Measurements from ENCODE around the gene ANKRD13D. TPM values are rescaled to one million over a fixed set of nuclear protein-coding genes. Genes with fewer than 3 reads are reported as not detected.
A peak's percentile ranks its signal among the peaks of the same experiment; 100 is the strongest.

The ANKRD13D gene
- total RNA-seq, 1 donor from 2014 or later: 76.0 TPM

- no peaks in the 10 kb centered on the region for H3K27me3 Mint-ChIP-seq
- H3K4me1 Mint-ChIP-seq (ENCODE audit: low read depth): peaks cover 6% of the 10 kb centered on the region
- H3K4me3 Mint-ChIP-seq (ENCODE audit: low read depth): no peak overlapping the region
- H3K27ac Mint-ChIP-seq: peak overlapping the region; percentile 35
- H3K36me3 Mint-ChIP-seq (ENCODE audit: insufficient read depth): peaks cover 4% of the 10 kb centered on the region
- TF ChIP-seq, protein P1, sequence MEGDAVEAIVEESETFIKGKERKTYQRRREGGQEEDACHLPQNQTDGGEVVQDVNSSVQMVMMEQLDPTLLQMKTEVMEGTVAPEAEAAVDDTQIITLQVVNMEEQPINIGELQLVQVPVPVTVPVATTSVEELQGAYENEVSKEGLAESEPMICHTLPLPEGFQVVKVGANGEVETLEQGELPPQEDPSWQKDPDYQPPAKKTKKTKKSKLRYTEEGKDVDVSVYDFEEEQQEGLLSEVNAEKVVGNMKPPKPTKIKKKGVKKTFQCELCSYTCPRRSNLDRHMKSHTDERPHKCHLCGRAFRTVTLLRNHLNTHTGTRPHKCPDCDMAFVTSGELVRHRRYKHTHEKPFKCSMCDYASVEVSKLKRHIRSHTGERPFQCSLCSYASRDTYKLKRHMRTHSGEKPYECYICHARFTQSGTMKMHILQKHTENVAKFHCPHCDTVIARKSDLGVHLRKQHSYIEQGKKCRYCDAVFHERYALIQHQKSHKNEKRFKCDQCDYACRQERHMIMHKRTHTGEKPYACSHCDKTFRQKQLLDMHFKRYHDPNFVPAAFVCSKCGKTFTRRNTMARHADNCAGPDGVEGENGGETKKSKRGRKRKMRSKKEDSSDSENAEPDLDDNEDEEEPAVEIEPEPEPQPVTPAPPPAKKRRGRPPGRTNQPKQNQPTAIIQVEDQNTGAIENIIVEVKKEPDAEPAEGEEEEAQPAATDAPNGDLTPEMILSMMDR (IDR thresholded peaks at IDR 0.05; ENCODE audit: unreplicated experiment): no peak
- H3K9me3 Mint-ChIP-seq (ENCODE audit: low read depth): no peaks in the 10 kb centered on the region
- DNase-seq (ENCODE audit: low spot score, unreplicated experiment): no peak
Observed at GRCh38 chr11:67323526-67323925, 34.4 kb downstream of the ANKRD13D start.

GRCh38 chr11:67332081-67332691 lies 43.1 kb downstream of the ANKRD13D start:
- DNase-seq (ENCODE audit: low spot score, unreplicated experiment): no peak
- Mint-ChIP-seq H3K27ac (no peak overlapping the region), H3K9me3 (ENCODE audit: low read depth) (no peaks in the 10 kb centered on the region), H3K36me3 (ENCODE audit: insufficient read depth) (peaks cover 9% of the 10 kb centered on the region), H3K27me3 (no peaks in the 10 kb centered on the region), H3K4me3 (ENCODE audit: low read depth) (no peak overlapping the region), H3K4me1 (ENCODE audit: low read depth) (no peaks in the 10 kb centered on the region)
- TF ChIP-seq, protein P1 (IDR thresholded peaks at IDR 0.05; ENCODE audit: unreplicated experiment): no peak

DNA sequence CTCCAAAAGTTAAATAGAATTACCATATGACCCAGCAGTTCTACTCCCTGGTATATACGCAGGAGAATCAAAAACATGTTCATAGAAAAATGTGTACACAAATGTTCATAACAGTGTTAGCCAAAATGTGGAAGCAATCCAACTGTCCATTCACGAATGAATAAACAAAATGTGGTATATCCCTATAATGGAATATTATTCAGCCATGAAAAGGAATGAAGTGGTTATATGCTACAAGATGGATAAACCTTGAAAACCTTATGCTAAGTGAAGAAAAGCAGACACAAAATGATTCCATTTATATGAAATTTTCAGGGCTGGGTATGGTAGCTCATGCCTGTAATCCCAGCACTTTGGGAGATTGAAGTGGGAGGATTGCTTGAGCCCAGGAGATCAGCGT lies 48.2 kb downstream of the ANKRD13D start:
- peaks cover 7% of the 10 kb centered on the region for H3K36me3 Mint-ChIP-seq (ENCODE audit: insufficient read depth)
- H3K27me3 Mint-ChIP-seq: no peaks in the 10 kb centered on the region
- H3K9me3 Mint-ChIP-seq (ENCODE audit: low read depth): no peaks in the 10 kb centered on the region
- TF ChIP-seq, protein P1 (IDR thresholded peaks at IDR 0.05; ENCODE audit: unreplicated experiment): no peak
- no peak for DNase-seq (ENCODE audit: low spot score, unreplicated experiment)
- H3K27ac Mint-ChIP-seq: no peak overlapping the region
- no peaks in the 10 kb centered on the region for H3K4me1 Mint-ChIP-seq (ENCODE audit: low read depth)
- H3K4me3 Mint-ChIP-seq (ENCODE audit: low read depth): no peak overlapping the region

DNA sequence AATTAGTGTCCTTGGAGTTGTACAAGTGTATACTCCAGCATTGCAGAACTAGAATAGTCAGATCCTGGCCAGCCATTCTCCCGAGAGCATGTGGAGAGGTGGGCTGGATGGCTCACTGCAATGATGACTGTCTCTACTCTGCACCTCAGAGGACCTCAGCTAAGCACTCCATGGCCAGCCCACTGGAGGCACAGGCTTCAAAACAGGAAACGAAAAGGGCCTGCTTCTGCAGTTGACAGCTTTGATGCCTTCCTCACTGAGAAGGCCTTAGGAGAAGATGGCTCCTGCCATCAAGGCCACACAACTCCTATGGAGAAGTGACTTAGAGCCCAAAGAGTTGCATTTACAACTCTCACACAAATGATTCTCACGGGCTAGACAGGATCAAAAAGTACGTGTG lies 55.2 kb downstream of the ANKRD13D start:
- TF ChIP-seq, protein P1 (IDR thresholded peaks at IDR 0.05; ENCODE audit: unreplicated experiment): no peak
- H3K27ac Mint-ChIP-seq: peak overlapping the region; percentile 77
- no peak for DNase-seq (ENCODE audit: low spot score, unreplicated experiment)
- no peaks in the 10 kb centered on the region for H3K27me3 Mint-ChIP-seq
- H3K4me1 Mint-ChIP-seq (ENCODE audit: low read depth): peaks cover 19% of the 10 kb centered on the region
- H3K36me3 Mint-ChIP-seq (ENCODE audit: insufficient read depth): peaks cover 6% of the 10 kb centered on the region
- no peak overlapping the region for H3K4me3 Mint-ChIP-seq (ENCODE audit: low read depth)
- no peaks in the 10 kb centered on the region for H3K9me3 Mint-ChIP-seq (ENCODE audit: low read depth)

DNA sequence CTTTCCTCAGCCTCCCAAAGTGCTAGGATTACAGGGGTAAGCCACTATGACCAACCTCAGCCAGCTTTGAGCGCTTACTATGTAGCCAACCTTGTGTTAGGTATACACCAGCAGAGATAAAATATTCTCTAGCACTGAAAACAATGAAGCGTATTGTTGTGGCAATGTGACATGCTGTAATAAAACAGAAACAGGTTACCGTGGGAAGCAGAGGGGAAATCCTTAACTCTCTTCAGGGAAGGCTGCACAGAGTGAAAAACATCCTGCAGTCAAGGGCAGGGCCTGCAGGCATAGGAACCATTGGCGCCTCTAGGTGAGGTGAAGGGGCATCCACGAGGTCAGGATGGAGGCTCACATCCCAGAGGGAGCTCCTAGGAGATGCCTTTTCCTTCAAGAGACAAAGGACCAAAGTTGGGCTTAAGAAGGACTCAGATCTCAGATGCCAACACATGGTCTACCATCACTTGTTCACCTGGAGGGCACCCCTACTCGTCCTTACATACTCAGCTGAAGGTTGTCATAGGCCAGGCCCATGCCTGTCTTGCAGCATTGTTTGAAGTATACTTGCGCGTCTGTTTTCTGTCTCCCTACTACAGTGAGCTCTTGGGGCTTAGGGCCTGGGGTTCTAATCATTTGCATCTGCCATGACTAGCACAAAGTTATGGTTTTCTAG lies 56.3 kb downstream of the ANKRD13D start:
- Mint-ChIP-seq H3K4me3 (ENCODE audit: low read depth) (no peak overlapping the region), H3K9me3 (ENCODE audit: low read depth) (no peaks in the 10 kb centered on the region), H3K27me3 (no peaks in the 10 kb centered on the region), H3K36me3 (ENCODE audit: insufficient read depth) (peaks cover 6% of the 10 kb centered on the region), H3K4me1 (ENCODE audit: low read depth) (peaks cover 19% of the 10 kb centered on the region), H3K27ac (no peak overlapping the region)
- TF ChIP-seq, protein P1 (IDR thresholded peaks at IDR 0.05; ENCODE audit: unreplicated experiment): no peak
- DNase-seq (ENCODE audit: low spot score, unreplicated experiment): no peak

Measured in progenitor cell of endocrine pancreas (in vitro differentiated cells).